ENCODE measurements around the gene KIRREL3. TPM values are rescaled to one million over a fixed set of nuclear protein-coding genes. Genes with fewer than 3 reads are reported as not detected.

The KIRREL3 gene
- total and polyA plus RNA-seq, 9 of the 15 experiments (the other 6 are each of a cell fraction or from before 2014, with no cell fraction given), result 0.04 to 0.10 TPM; not detected in 7

DNA sequence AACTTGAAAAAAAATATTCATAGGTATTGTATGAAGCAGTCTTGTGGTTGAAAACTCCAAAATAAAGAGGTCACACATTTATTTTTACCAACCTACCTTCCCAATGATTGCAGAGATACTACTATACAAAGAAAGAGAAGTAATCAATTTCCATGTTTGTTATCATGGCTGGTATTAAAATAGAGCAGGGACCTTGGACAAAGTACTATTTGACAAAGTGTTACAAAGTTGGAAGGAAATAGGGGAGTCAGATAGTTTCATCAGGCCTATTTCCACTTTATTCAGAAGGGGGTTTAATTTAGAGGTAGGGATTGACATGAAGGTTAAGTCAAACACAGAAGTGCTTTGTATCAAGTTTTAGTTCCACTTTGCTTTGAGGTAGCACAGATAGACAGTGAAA is 34.4 kb upstream of the KIRREL3 start (continued):
- TF ChIP-seq, protein P1, sequence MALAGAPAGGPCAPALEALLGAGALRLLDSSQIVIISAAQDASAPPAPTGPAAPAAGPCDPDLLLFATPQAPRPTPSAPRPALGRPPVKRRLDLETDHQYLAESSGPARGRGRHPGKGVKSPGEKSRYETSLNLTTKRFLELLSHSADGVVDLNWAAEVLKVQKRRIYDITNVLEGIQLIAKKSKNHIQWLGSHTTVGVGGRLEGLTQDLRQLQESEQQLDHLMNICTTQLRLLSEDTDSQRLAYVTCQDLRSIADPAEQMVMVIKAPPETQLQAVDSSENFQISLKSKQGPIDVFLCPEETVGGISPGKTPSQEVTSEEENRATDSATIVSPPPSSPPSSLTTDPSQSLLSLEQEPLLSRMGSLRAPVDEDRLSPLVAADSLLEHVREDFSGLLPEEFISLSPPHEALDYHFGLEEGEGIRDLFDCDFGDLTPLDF (CRISPR knock-in tag; IDR thresholded peaks at IDR 0.05), result no peak
- TF ChIP-seq ZNF124 (CRISPR knock-in tag; IDR thresholded peaks at IDR 0.05), result no peak
- no peak for TF ChIP-seq ADNP (tag; IDR thresholded peaks at IDR 0.05)
- TF ChIP-seq, protein P2, sequence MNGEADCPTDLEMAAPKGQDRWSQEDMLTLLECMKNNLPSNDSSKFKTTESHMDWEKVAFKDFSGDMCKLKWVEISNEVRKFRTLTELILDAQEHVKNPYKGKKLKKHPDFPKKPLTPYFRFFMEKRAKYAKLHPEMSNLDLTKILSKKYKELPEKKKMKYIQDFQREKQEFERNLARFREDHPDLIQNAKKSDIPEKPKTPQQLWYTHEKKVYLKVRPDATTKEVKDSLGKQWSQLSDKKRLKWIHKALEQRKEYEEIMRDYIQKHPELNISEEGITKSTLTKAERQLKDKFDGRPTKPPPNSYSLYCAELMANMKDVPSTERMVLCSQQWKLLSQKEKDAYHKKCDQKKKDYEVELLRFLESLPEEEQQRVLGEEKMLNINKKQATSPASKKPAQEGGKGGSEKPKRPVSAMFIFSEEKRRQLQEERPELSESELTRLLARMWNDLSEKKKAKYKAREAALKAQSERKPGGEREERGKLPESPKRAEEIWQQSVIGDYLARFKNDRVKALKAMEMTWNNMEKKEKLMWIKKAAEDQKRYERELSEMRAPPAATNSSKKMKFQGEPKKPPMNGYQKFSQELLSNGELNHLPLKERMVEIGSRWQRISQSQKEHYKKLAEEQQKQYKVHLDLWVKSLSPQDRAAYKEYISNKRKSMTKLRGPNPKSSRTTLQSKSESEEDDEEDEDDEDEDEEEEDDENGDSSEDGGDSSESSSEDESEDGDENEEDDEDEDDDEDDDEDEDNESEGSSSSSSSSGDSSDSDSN (IDR thresholded peaks at IDR 0.05; ENCODE audit: borderline replicate concordance in 1 of 2, low read depth in 2 of 2, low read length in 2 of 2), result no peak
- TF ChIP-seq GATAD2B (IDR thresholded peaks at IDR 0.05; ENCODE audit: borderline replicate concordance), result no peak
- TF ChIP-seq HMGN3 (IDR thresholded peaks at IDR 0.05; ENCODE audit: borderline replicate concordance, extremely low read depth, insufficient read length, low read depth, low read length), result no peak
- no peak for TF ChIP-seq MTA2 (IDR thresholded peaks at IDR 0.05; ENCODE audit: low read depth)
- no peak for TF ChIP-seq ZFX (CRISPR knock-in tag; IDR thresholded peaks at IDR 0.05)

DNA sequence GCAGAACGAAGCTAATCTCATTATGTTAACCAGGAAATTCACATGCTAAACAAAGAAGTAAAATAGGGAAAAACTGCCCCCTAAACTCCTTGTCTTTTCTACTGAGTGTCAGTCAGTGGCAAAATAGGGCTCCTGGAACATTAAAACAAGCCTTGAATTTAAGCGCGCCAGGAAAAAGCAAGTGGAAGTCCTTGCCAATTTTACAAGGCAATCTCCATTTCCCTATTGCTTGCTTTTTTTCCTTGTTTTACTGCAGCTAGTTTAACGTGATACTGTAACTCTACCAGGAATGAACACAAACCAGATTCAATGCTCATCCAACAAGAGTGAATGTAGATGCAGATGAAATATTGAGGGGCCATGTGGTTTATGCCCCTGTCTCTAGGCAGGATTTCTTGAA is 28.1 kb upstream of the KIRREL3 start:
- Histone ChIP-seq H3K79me2 (ENCODE audit: control insufficient read depth, insufficient read depth, low read length) (no peaks in the 10 kb centered on the region), H3K4me3 (no peak overlapping the region), H3K36me3 (ENCODE audit: control insufficient read depth, insufficient read depth, low read length) (no peaks in the 10 kb centered on the region), H4K20me1 (replicated peaks; ENCODE audit: control insufficient read depth, insufficient read depth, low read length) (no peaks in the 10 kb centered on the region), H2AFZ (ENCODE audit: low read depth, low read length) (no peak overlapping the region), H3K27me3 (ENCODE audit: control insufficient read depth in 2 of 2, insufficient read depth in 2 of 2, low read length in 2 of 2) (no peaks in the 10 kb centered on the region), H3K4me2 (ENCODE audit: insufficient read depth, low read length) (no peak overlapping the region), H3K4me1 (replicated peaks in 1 of 2; ENCODE audit: control insufficient read depth in 2 of 2, insufficient read depth in 2 of 2, low read length in 2 of 2) (no peaks in the 10 kb centered on the region), H3K9me3 (replicated peaks; ENCODE audit: control insufficient read depth, insufficient read depth, low read depth, low read length) (no peaks in the 10 kb centered on the region), H3K27ac (ENCODE audit: extremely low read depth, low read depth, low read length) (no peak overlapping the region), H3K9ac (ENCODE audit: insufficient read depth in 1 of 2, low read depth in 2 of 2, low read length in 2 of 2) (no peak overlapping the region), H3K9me1 (ENCODE audit: control insufficient read depth, insufficient read depth, low read length) (no peaks in the 10 kb centered on the region)
- ChIA-PET POLR2A (no interaction called here), CTCF (ENCODE audit: low intra/inter-chr PET ratio) (no interaction called here)
- WGBS (ENCODE audit: insufficient coverage, low coverage, missing lambda C conversion rate), result 23% methylated on average over 4 of the region's 4 CpGs
- FAIRE-seq (no peak), DNase-seq (ENCODE audit: extremely low read depth in 1 of 4, low spot score in 3 of 4) (no peak), ATAC-seq (no peak)
- in situ Hi-C loops (cut with MboI) (no loop called here), intact Hi-C loops (cut with micrococcal nuclease) (no loop called here)
- BruUV-seq (replicated peaks), result no TSS peak
- TF ChIP-seq THRB (CRISPR knock-in tag; conservative IDR thresholded peaks at IDR 0.05) (no peak), RUNX1 (IDR thresholded peaks at IDR 0.05; ENCODE audit: low read depth) (no peak)

All from K562 (cell line).